MM.1S (cell line): ENCODE results near the gene CXCL5.

Source experiments
- EZH2 ChIP-seq: fragments of 300-600 bp; sonication (generic); optimal IDR thresholded peaks from 2 replicates; pipeline ENCODE3; 2017; ENCODE audit warnings: low read depth, mild to moderate bottlenecking, antibody characterized with exemption, low read length, mixed read lengths
- EZH2phosphoT487 ChIP-seq: fragments of 300-600 bp; sonication (generic); IDR thresholded peaks from 2 replicates; pipeline ENCODE4 v1.6.1; 2018; ENCODE audit warnings: antibody characterized with exemption, low read length
- TF ChIP-seq, protein P1 (sequence below): fragments of 300-600 bp; sonication (generic); IDR thresholded peaks from 2 replicates; pipeline ENCODE4 v1.5.1; 2016; ENCODE audit warnings: antibody characterized with exemption, low read length, mixed read lengths

DNA sequence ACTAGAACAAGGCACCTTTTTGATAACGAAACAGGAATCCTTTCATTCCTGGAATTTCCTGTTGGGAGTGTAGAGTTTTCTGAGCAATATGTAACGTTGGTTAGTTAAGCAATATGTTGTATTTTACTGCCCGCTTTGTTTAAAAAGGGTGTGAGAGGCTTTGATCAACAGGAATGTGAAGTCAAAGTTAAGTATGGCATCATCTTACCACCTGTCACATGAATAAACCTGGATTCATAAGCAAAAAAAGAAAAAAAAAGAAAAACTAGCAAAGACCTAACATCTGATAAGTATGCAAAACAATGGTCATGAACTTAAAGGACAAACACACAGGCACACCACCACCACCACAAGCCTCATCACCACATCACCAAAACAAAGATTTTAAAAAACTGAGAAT, 7.1 kb upstream of the CXCL5 start:
- TF ChIP-seq, protein P1, sequence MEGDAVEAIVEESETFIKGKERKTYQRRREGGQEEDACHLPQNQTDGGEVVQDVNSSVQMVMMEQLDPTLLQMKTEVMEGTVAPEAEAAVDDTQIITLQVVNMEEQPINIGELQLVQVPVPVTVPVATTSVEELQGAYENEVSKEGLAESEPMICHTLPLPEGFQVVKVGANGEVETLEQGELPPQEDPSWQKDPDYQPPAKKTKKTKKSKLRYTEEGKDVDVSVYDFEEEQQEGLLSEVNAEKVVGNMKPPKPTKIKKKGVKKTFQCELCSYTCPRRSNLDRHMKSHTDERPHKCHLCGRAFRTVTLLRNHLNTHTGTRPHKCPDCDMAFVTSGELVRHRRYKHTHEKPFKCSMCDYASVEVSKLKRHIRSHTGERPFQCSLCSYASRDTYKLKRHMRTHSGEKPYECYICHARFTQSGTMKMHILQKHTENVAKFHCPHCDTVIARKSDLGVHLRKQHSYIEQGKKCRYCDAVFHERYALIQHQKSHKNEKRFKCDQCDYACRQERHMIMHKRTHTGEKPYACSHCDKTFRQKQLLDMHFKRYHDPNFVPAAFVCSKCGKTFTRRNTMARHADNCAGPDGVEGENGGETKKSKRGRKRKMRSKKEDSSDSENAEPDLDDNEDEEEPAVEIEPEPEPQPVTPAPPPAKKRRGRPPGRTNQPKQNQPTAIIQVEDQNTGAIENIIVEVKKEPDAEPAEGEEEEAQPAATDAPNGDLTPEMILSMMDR = no peak
- TF ChIP-seq EZH2 (no peak), EZH2phosphoT487 (no peak)
